Gastrocnemius medialis (tissue), 4 donors: ENCODE measurements around the gene CHDH.

Experiments
- POLR2A ChIP-seq, 2 donors: fragments of 450-650 bp; IDR thresholded peaks; one replicate each; pipeline ENCODE4 v1.6.1; 2017; ENCODE audit warnings: antibody characterized with exemption in 2 of 2, mild to moderate bottlenecking in 2 of 2, moderate library complexity in 2 of 2
- TF ChIP-seq, protein P1 (sequence below), 5 experiments: fragments of 450-650 bp in 3 of 5; fragments of 200-600 bp in 2 of 5; sonication (generic) in 2 of 5; IDR thresholded peaks in 4 of 5; conservative IDR thresholded peaks in 1 of 5; 1 replicate in 4 of 5; 2 replicates in 1 of 5; pipeline ENCODE4 v1.5.1; 2016 to 2019; ENCODE audit warnings: antibody characterized with exemption in 5 of 5, mild to moderate bottlenecking in 3 of 5, moderate library complexity in 3 of 5

DNA sequence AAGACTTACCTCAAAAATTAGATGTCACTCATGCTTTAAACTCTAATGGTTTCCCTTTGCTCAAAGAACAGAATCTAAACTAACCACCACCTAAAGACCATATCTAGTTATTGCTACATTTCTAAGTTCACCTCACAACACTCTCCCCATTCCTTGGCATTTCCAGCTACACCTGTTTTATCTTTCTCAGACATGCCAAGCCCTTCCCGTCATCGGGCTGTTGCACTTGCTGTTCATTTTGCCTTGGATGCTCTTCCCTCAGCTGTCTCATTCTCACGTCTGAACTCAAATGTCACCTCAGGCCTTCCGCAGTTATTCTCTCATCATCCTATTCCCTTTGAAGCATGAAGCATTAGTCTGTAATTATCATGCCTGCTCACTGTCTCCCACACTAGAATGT lies 36.8 kb upstream of the CHDH start:
- TF ChIP-seq, protein P1, sequence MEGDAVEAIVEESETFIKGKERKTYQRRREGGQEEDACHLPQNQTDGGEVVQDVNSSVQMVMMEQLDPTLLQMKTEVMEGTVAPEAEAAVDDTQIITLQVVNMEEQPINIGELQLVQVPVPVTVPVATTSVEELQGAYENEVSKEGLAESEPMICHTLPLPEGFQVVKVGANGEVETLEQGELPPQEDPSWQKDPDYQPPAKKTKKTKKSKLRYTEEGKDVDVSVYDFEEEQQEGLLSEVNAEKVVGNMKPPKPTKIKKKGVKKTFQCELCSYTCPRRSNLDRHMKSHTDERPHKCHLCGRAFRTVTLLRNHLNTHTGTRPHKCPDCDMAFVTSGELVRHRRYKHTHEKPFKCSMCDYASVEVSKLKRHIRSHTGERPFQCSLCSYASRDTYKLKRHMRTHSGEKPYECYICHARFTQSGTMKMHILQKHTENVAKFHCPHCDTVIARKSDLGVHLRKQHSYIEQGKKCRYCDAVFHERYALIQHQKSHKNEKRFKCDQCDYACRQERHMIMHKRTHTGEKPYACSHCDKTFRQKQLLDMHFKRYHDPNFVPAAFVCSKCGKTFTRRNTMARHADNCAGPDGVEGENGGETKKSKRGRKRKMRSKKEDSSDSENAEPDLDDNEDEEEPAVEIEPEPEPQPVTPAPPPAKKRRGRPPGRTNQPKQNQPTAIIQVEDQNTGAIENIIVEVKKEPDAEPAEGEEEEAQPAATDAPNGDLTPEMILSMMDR (IDR thresholded peaks at IDR 0.05 in 4 of 5, conservative IDR thresholded peaks at IDR 0.05 in 1 of 5), result no peak
- TF ChIP-seq POLR2A (IDR thresholded peaks at IDR 0.05), result no peak
